GM12874 (cell line): ENCODE measurements around the gene LRRC37A3.
A peak's percentile ranks its signal among the peaks of the same experiment; 100 is the strongest.

Source experiments
- CTCF ChIP-seq: IDR thresholded peaks from 2 replicates; pipeline ENCODE4 v1.5.1; 2011; ENCODE audit warnings: low read depth, mild to moderate bottlenecking, control low read depth, low read length, moderate library complexity; ENCODE audit not compliant: insufficient read depth

Gene LRRC37A3

DNA sequence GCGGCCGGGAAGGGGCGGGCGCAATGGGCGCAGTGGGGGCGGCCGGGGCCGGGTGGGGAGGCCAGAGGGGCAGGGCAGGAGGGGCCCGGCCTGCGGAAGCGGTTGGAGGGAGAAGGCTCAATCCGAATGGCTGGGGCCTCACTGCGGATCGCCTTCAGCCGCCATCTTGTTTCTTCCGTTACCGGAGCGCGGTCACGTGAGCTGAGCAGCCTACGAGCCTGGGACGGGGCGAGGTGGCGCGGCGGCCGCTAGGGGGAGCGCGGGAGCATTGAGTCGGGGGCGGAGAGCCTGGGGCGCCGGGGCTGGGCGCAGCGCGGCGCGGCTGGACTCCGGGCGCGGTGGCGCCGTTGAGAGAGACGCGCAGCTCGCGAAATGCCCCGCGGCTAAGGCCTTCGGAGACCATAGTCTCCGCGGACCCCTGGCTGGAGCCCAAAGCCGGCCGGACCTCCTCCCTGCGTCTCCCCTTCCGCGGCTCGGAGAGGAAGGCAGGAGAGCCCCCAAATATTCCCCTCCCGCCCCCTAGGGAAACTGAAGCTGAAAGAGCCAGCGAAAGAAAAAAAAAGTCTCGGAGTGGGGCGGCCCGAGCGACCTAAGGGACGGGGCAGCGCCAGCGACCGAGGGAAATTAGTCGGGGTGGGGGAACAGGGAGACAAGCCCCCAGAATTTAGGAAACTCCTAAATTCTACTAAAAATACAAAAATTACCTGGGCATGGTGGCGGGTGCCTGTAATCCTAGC lies at the start of gene LRRC37A3:
Gene LRRC37A3 (minus strand): TSS at position 190 of the 737 bp plus-strand sequence. CDS start 22,221 bp downstream, outside the sequence.
- peak; percentile 91 for TF ChIP-seq CTCF

DNA sequence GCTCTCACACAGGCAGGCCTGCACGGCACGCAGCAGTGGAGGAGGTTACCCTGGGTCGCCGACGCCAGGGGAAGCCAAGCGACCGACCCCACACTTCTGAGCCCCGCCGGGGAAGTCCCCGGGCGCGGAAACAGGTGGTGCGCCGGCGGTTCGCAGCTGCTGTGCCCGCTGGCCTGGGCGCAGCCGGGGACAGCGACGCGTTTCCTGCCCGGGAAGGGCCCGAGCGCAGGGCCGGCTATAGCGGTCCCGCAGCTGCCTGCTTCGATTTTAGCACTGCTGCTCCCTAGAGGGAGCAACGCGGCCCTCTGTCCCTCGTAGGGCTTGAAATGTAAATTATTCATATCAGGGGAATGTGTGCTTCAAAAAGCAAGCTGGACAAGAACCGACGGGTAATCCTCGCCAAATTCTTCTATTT lies 46.6 kb upstream of the LRRC37A3 start:
- 0 out of 2 replicates have a peak, but pooled peaks have one; percentile 7 for TF ChIP-seq CTCF

DNA sequence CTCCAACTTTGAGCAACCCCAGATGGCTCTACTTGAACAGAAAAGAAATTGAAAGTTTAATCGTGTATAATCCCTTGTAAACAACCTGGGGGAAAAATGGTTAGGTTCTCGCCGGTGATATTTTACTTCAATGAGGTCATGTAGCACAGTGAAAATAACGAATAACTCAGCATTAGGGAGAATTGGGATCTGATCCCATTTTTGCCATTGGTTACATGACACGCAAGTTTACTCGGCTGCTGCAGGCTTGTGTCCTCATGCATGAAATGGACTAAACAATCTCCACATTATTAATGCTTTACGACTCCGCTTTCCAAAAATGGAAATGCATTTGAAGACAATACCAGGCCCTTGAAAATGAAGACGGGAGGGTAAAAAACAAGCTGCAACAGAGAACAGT lies 45.5 kb upstream of the LRRC37A3 start:
- TF ChIP-seq CTCF: no peak

GRCh38 chr17:64961563-64962378 lies 42.5 kb upstream of the LRRC37A3 start:
- peak; percentile 41 for TF ChIP-seq CTCF

- no peak for TF ChIP-seq CTCF
These were observed 32.6 kb upstream of the LRRC37A3 start for GRCh38 chr17:64951877-64952276.

DNA sequence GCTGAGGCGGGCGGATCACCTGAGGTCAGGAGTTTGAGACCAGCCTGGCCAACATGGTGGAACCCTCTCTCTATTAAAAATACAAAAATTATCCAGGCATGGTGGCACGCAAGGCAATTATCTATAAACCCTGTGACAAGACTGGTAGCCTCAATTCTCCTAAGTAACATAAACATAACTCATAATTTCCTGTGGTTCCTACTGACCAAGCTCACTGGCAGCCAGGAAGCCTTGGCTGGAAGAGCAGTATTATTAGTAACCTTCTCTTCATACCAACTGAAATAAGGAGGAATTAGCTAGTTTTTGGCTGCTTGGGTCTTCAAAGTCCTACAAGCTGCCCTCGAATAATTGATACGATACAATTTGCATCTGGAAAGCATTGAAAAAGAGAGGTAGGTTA lies 31.6 kb upstream of the LRRC37A3 start:
- TF ChIP-seq CTCF: no peak

- no peak for TF ChIP-seq CTCF
These were observed 27.9 kb upstream of the LRRC37A3 start for GRCh38 chr17:64947152-64947551.
